GM13977 (cell line): ENCODE results near the gene EPHA2.

Source experiments
- DNase-seq: peaks from one replicate; pipeline ENCODE4 v3.0.0; 2012; ENCODE audit warnings: low spot score
- in situ Hi-C: fragments of 300-500 bp; cut with MboI; formaldehyde crosslinking; loops from one replicate; pipeline ENCODE4 v1.12.0; 2022; ENCODE audit warnings: low sequenced_read_pairs, low pct_unique_long_range_greater_than_20kb, mixed read lengths, inconsistent platforms; ENCODE audit not compliant: unreplicated experiment
- TF ChIP-seq, protein P1 (sequence below): IDR thresholded peaks from 2 replicates; pipeline ENCODE4 v1.5.1; 2012; ENCODE audit warnings: mild to moderate bottlenecking, control low read depth; ENCODE audit not compliant: insufficient read depth; ENCODE audit errors: extremely low read depth, missing control alignments

The EPHA2 gene

DNA sequence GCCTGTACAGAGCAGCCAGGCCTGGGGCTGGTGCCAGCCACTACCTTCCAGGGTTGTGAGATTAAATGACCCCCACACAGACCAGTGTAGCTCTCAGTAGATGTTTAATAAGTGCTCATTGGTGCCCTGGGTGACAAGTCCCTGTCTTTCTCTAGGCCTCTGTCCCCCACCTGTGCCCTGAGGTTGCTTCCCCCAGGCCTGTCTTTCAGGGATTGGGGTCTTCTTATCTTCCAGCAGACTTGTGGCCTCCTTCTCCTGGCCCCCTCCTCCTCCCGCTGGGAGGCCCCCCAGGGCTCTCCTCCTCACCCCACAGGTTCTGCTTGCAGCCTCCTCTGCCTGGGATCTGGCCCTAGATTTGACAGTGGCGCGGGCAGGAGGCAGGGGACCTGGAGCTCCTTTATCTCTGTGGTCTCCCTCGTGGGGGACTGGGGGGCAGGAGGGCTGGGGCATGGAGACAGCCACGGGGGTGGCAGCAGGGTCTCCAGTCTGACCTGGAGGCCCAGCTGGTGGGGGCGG, 40.3 kb downstream of the EPHA2 start:
- DNase-seq = no peak
- TF ChIP-seq, protein P1, sequence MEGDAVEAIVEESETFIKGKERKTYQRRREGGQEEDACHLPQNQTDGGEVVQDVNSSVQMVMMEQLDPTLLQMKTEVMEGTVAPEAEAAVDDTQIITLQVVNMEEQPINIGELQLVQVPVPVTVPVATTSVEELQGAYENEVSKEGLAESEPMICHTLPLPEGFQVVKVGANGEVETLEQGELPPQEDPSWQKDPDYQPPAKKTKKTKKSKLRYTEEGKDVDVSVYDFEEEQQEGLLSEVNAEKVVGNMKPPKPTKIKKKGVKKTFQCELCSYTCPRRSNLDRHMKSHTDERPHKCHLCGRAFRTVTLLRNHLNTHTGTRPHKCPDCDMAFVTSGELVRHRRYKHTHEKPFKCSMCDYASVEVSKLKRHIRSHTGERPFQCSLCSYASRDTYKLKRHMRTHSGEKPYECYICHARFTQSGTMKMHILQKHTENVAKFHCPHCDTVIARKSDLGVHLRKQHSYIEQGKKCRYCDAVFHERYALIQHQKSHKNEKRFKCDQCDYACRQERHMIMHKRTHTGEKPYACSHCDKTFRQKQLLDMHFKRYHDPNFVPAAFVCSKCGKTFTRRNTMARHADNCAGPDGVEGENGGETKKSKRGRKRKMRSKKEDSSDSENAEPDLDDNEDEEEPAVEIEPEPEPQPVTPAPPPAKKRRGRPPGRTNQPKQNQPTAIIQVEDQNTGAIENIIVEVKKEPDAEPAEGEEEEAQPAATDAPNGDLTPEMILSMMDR = no peak
- in situ Hi-C loops = loop anchor here (25.0 kb wide), 1 partner anchor 497 kb away; the partner anchor contains the start of gene NBPF1

DNA sequence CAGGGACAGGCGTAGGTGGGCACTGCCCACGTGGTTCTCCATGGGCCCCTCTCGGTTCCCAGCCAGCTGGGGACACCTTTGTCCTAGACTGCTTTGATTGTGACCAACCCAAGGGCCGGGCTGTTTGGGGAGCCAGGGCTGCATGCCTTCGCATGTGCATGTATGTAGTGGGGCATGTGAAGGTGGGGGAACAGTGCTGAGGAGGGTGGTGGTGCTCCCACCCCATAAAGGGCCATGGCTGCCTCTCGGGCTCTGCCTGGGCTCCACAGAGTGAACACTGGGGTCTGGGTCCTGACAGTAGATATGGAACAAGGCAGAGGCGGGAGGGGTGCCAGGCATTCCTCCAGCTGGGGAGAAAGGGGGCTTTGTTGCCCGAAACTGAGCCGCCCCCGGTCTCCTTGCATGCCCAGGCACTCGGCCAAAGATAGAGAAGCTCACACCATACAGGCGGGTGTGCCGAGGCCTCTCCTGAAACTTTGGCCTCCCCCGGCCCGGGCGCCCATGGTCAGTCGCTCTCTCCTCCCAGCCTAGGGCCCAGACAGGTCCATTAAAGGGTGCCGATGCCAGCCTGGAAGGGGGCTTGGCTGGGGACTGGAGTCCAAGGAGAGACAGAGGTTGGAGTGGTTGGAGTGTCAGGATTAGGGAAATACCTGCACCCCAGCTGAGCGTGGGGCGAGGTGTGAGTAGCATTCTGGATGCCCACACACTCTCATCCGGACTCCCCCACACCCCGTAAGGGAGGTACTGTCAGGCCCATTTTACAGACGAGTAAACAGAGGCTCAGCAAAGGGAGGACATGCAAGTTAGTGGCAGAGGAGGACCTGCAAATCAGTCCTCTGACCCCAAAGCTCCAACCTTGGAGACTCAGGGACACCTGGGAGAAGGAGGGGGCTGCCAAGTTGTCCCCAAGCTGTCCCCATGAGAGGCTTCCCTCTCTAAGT, 41.1 kb downstream of the EPHA2 start:
- no peak for DNase-seq
- TF ChIP-seq, protein P1 = no peak
- in situ Hi-C loops = loop anchor here (25.0 kb wide), 1 partner anchor 498 kb away; the partner anchor contains the start of gene NBPF1

DNA sequence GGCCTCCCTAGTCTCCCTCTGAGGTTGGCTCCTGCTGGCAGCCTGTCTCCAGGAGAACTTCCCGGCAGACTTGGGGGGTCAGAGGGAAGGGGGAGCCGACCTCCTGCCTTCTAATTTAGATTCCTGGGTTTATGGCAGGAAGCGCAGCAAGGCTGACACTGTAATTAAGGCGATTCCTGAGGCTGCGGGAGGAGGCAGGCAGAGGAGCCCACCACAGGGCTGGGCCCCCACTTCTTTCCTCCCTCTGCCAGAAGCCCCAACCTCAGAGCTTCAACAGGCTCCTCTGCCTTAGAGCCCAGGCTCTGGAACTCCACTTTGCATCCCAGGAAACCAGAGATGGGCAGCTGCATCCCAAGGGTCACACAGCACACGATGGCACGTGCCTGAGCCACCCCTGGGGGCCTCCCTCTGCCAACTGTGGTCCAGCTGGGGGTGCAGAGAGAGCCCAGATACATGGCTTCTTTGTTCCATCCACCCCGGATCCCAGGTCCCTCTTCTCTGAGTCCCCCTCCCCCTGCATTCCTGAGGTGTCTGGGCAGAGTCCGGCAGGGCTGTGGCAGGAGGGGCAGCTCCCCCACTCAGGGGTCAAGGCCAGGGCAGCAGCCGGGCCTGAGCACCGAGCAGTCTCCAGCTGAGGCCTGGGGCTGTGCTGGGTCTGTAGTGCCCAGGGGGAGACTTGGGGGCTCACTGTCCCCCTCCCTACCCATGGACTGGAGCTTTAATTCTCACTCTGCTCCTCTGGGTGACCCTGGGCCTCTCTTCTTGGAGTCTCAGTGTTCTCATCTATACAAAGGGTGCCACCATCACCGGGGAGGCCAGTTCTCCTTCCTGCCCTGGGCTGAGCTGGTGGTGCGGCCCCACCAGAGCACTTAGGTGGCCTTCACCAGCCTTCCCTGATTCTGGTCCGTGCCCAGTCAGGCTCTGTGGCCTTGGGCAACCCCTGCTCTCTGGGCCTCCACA, 43.0 kb downstream of the EPHA2 start:
- TF ChIP-seq, protein P1 = no peak
- in situ Hi-C loops = loop anchor here (25.0 kb wide), 1 partner anchor 499 kb away; the partner anchor contains the start of gene NBPF1
- DNase-seq = no peak

DNA sequence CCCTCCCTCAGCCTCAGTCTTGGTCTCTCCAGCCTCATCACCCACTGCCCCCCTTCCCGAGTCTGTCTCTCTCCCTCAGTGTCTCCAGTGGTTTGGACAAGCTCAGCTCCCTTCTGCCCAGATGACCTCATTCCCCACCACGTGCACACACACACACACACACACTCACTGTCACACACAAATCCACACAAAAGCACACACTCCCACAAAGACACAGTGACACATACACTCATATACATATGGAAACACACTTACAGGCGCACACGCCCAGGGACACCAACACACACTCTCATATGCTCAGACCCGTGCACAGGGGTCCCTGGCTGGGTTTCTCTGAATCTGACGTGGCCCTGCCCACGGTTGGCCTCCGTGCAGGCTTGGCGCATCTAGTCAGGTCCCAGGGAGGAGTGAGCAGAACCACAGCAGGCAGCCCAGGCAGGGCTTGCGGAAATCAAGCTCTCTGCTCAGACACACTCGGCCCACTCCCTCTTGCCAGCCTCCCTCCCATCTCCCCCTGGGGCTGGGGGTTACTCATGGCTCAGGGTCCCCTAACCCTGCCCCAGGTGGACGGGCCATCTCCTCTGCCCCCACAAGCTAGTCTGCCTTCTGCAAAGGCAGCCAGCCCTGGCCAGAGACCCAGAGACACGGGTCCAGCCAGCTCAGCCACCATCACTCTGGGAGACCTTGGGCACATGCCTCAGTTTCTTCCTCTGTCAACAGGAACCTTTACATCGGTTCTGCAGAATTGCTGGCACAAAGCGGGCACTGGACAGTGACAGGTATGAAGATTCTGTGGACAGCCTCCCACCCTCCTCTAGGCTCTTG, 43.9 kb downstream of the EPHA2 start:
- no peak for DNase-seq
- TF ChIP-seq, protein P1 = no peak
- in situ Hi-C loops = loop anchor here (25.0 kb wide), 1 partner anchor 500 kb away; the partner anchor contains the start of gene NBPF1

DNA sequence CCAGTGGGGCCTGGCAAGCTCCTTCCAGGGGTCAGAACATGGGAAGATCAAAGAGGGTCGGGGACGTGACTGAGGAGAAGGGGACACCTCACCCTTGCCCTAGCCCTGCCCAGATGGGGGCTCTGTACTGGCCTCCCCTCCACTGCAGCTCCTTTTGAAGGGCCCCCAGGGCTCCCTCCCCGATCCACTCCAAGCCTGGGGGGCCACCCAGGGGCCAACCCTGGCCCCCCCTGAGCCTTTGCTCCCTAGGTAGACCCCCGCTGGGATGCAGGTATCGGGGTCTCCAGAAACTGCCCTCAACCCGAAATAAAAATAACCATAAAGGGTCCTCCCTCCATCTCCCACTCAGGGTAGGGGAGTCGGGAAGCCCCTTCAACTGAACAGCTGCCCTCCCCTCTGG, 45.0 kb downstream of the EPHA2 start:
- DNase-seq = no peak
- TF ChIP-seq, protein P1 = no peak

More for the DNA sequence above, 45.0 kb downstream of the EPHA2 start:
- in situ Hi-C loops = loop anchor here (25.0 kb wide), 1 partner anchor 501 kb away; the partner anchor contains the start of gene NBPF1
